ENCODE data around the gene HPSE2. TPM values are rescaled to one million over a fixed set of nuclear protein-coding genes. Genes with fewer than 3 reads are reported as not detected.

The HPSE2 gene
- total RNA-seq, 2 donors from 2014 or later = 2.4 to 4.7 TPM

DNA sequence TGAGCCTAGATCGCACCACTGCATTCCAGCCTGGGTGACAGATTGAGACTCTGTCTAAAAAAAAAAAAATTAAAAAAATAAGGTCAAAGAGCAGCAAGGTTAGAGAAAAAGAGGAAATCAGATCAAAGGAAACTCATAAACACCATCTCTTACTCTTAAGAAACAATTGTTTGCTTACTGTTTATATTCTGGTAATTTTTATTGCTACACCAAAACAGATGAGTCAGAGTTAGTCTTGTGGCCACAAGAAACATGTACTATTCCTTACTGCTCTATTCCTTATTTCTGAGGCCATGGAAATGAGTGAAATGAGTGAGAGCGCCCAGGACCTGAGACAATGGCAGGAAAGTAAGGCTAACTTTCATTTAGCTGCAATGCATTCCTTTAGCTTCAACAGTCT is 387.3 kb downstream of the HPSE2 start:
- no peak overlapping the region for H3K27ac ChIP-seq
- intact Hi-C loops (cut with DNase I) = no loop called here
- DNase-seq (ENCODE audit: low spot score) = no peak

GRCh38 chr10:98846787-98847186 is 388.9 kb downstream of the HPSE2 start:
- Histone ChIP-seq H3K27me3 (replicated peaks; ENCODE audit: insufficient read depth) (no peaks in the 10 kb centered on the region), H3K4me3 (no peak overlapping the region), H3K36me3 (no peaks in the 10 kb centered on the region), H3K27ac (no peak overlapping the region), H3K4me1 (replicated peaks) (no peaks in the 10 kb centered on the region), H3K9me3 (no peaks in the 10 kb centered on the region)
- no peak for TF ChIP-seq CTCF (IDR thresholded peaks at IDR 0.05)
- TF ChIP-seq POLR2A (IDR thresholded peaks at IDR 0.05) = no peak
- TF ChIP-seq POLR2AphosphoS5 (IDR thresholded peaks at IDR 0.05) = no peak
- intact Hi-C loops (cut with DNase I) = no loop called here
- 76% methylated on average over 2 of the region's 2 CpGs for WGBS
- no peak for DNase-seq (ENCODE audit: low spot score)

More for the DNA sequence above, 387.3 kb downstream of the HPSE2 start:
- WGBS = 71% methylated on average over 2 of the region's 2 CpGs
- Histone ChIP-seq H3K9me3 (no peaks in the 10 kb centered on the region), H3K27me3 (replicated peaks; ENCODE audit: insufficient read depth) (no peaks in the 10 kb centered on the region), H3K4me3 (no peak overlapping the region), H3K36me3 (no peaks in the 10 kb centered on the region), H3K4me1 (replicated peaks) (no peaks in the 10 kb centered on the region)
- TF ChIP-seq CTCF (IDR thresholded peaks at IDR 0.05) = no peak
- TF ChIP-seq POLR2A (IDR thresholded peaks at IDR 0.05) = no peak
- TF ChIP-seq POLR2AphosphoS5 (IDR thresholded peaks at IDR 0.05) = no peak

DNA sequence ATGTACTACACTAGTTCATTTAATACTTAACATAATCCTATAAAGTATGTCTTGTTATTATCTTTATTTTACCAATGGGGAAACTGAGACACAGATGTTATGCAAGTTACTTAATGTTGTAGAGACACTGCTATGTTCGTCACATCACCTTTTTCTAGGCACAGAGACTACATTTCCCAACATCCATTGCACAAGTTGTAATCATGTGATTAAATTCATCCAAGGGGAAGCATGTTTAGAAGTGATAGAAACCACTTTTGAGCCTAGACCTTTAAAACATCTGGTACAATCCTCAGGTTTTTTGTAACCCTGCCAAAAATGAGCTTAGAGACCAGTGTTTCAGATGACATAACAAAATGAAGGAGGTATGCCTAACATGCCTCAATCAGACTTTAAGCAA is 402.1 kb downstream of the HPSE2 start:
- Histone ChIP-seq H3K4me1 (replicated peaks) (no peaks in the 10 kb centered on the region), H3K27ac (no peak overlapping the region), H3K9me3 (no peaks in the 10 kb centered on the region), H3K27me3 (replicated peaks; ENCODE audit: insufficient read depth) (peaks cover 2% of the 10 kb centered on the region), H3K4me3 (no peak overlapping the region), H3K36me3 (no peaks in the 10 kb centered on the region)
- no peak for TF ChIP-seq CTCF (IDR thresholded peaks at IDR 0.05)
- TF ChIP-seq POLR2A (IDR thresholded peaks at IDR 0.05) = no peak
- TF ChIP-seq POLR2AphosphoS5 (IDR thresholded peaks at IDR 0.05) = no peak
- intact Hi-C loops (cut with DNase I) = no loop called here
- no peak for DNase-seq (ENCODE audit: low spot score)
- 95% methylated on average over 1 of the region's 1 CpG for WGBS

DNA sequence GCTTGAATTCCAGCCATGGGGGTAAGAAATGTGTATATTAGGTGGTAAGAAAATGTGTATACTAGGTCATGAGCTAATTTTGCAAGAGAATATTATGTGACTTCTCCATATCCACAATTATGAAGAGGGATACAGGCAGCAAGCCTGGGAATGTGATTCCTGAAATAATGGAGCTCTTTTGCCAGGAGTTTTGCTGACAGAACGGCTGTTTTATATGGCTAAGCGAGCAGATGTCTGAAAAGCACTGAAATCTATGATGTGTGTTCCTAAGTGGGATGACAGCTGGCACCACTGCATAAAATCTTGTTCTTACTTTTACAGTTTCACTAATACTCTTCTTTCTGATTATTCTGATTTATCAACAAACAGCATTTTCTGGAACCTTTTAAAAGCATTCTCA is 402.9 kb downstream of the HPSE2 start:
- Histone ChIP-seq H3K4me3 (no peak overlapping the region), H3K27ac (no peak overlapping the region), H3K36me3 (no peaks in the 10 kb centered on the region), H3K4me1 (replicated peaks) (no peaks in the 10 kb centered on the region), H3K27me3 (replicated peaks; ENCODE audit: insufficient read depth) (peaks cover 2% of the 10 kb centered on the region), H3K9me3 (no peaks in the 10 kb centered on the region)
- no peak for DNase-seq (ENCODE audit: low spot score)
- WGBS = 55% methylated on average over 2 of the region's 2 CpGs
- TF ChIP-seq CTCF (IDR thresholded peaks at IDR 0.05) = no peak
- TF ChIP-seq POLR2A (IDR thresholded peaks at IDR 0.05) = no peak
- no peak for TF ChIP-seq POLR2AphosphoS5 (IDR thresholded peaks at IDR 0.05)
- intact Hi-C loops (cut with DNase I) = no loop called here

DNA sequence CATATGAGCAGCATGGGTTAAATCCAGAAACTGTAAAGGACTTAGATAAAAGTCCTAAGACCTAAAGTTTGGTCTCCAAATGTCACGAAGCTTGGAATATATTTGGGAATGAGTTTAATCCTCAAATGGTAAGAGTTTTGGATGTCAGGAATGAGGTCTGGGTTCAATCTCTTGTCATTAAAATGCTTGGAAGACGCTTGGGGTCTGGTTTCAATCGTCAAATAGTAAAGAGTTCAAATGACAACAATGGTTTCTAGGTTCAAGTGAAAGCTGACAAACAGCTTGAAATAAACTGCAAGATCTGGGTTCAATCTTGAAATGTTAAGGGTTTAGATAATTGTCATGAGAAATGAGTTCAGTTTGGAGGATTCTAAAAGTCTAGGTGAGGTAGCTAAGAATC is 403.5 kb downstream of the HPSE2 start:
- WGBS = 76% methylated on average over 3 of the region's 3 CpGs
- H3K9me3 ChIP-seq = no peaks in the 10 kb centered on the region
- intact Hi-C loops (cut with DNase I) = no loop called here
- DNase-seq (ENCODE audit: low spot score) = no peak
- H3K27me3 ChIP-seq (replicated peaks; ENCODE audit: insufficient read depth) = peaks cover 2% of the 10 kb centered on the region
- TF ChIP-seq CTCF (IDR thresholded peaks at IDR 0.05) (no peak), POLR2AphosphoS5 (IDR thresholded peaks at IDR 0.05) (no peak), POLR2A (IDR thresholded peaks at IDR 0.05) (no peak)
- H3K4me1 ChIP-seq (replicated peaks) = no peaks in the 10 kb centered on the region
- no peak overlapping the region for H3K27ac ChIP-seq
- H3K4me3 ChIP-seq = no peak overlapping the region
- H3K36me3 ChIP-seq = no peaks in the 10 kb centered on the region
